K562 (cell line): ENCODE data around the gene DDOST. TPM values are rescaled to one million over a fixed set of nuclear protein-coding genes. Genes with fewer than 3 reads are reported as not detected.

Experiments used
- ATAC-seq: fragments of 200-7000 bp; cut with Tn5 transposase; 3 replicates; pipeline ENCODE4 v1.9.1; 2020; ENCODE audit warnings: moderate library complexity
- BruUV-seq: library from RNA; stranded (reverse); fragments of 400-500 nt; replicated peaks from 2 replicates; lab custom pipeline; 2021; lab: Mats Ljungman, UMichigan
- CTCF ChIA-PET: fragments of 300-600 bp; formaldehyde crosslinking; extraction: SDS; loops from one replicate; lab custom pipeline; 2021; ENCODE audit warnings: low intra/inter-chr PET ratio; lab: Yijun Ruan, JAX
- POLR2A ChIA-PET: fragments of 300-600, 350-650 bp; sonication (Branson Sonifier 250); formaldehyde crosslinking; extraction: SDS; loops from one replicate; lab custom pipeline; 2021; ENCODE audit warnings: antibody characterized with exemption, inconsistent platforms; lab: Yijun Ruan, JAX
- DNase-seq, 4 experiments: peaks; one replicate each; pipeline versions ENCODE4 v3.0.0 to v3.0.0-alpha.2; 2011 to 2018; ENCODE audit warnings: low spot score in 3 of 4, mixed read lengths in 3 of 4; ENCODE audit errors: extremely low read depth in 1 of 4
- FAIRE-seq: peaks from 2 replicates; lab custom pipeline; 2011; peaks lifted over from hg19 to GRCh38; lab: Jason Lieb, UNC
- H2AFZ ChIP-seq: 2 replicates; pipeline ENCODE4 v1.6.0; 2011; ENCODE audit warnings: low read depth, low read length, control low read depth, inconsistent platforms
- H3K27ac ChIP-seq: fragments of 200-600 bp; 3 replicates; pipeline ENCODE4 v1.8.0; 2011; ENCODE audit warnings: low read depth, mild to moderate bottlenecking, control low read depth, inconsistent platforms, low read length, moderate library complexity, mixed read lengths; ENCODE audit errors: extremely low read depth
- H3K27me3 ChIP-seq, 2 experiments: fragments of 300-600 bp in 1 of 2; 2 replicates in 1 of 2; 3 replicates in 1 of 2; pipeline versions ENCODE4 v1.6.0 to v1.8.0; 2011; ENCODE audit warnings: inconsistent platforms in 2 of 2, low read length in 2 of 2, mild to moderate bottlenecking in 1 of 2, mixed read lengths in 1 of 2, moderate library complexity in 1 of 2; ENCODE audit not compliant: control insufficient read depth in 2 of 2, insufficient read depth in 2 of 2
- H3K36me3 ChIP-seq: fragments of 300-600 bp; 3 replicates; pipeline ENCODE4 v1.8.0; 2011; ENCODE audit warnings: mild to moderate bottlenecking, low read length, inconsistent platforms; ENCODE audit not compliant: control insufficient read depth, insufficient read depth
- H3K4me1 ChIP-seq, 2 experiments: fragments of 200-600 bp in 1 of 2; replicated peaks in 1 of 2; 2 replicates in 1 of 2; 3 replicates in 1 of 2; pipeline versions ENCODE4 v1.5.1 to v1.8.0; 2011; ENCODE audit warnings: inconsistent platforms in 2 of 2, low read length in 2 of 2, mild to moderate bottlenecking in 1 of 2, mixed read lengths in 1 of 2, moderate library complexity in 1 of 2; ENCODE audit not compliant: control insufficient read depth in 2 of 2, insufficient read depth in 2 of 2
- H3K4me2 ChIP-seq: 2 replicates; pipeline ENCODE4 v1.6.1; 2011; ENCODE audit warnings: low read length, control low read depth, inconsistent platforms, mixed read lengths; ENCODE audit not compliant: insufficient read depth
- H3K4me3 ChIP-seq: fragments of 200-600 bp; sonication (generic), shearing (Covaris generic); 2 replicates; pipeline ENCODE4 v1.5.1; 2016; ENCODE audit warnings: control low read depth, inconsistent platforms
- H3K79me2 ChIP-seq: fragments of 200-600 bp; 3 replicates; pipeline ENCODE4 v1.8.0; 2011; ENCODE audit warnings: low read length, inconsistent platforms; ENCODE audit not compliant: control insufficient read depth, insufficient read depth
- H3K9ac ChIP-seq, 2 experiments: 2 replicates each; pipeline versions ENCODE4 v1.6.0 to v1.6.1; 2011; ENCODE audit warnings: low read depth in 2 of 2, low read length in 2 of 2, control low read depth in 1 of 2, inconsistent platforms in 1 of 2, mild to moderate bottlenecking in 1 of 2, mixed read lengths in 1 of 2; ENCODE audit not compliant: insufficient read depth in 1 of 2
- H3K9me1 ChIP-seq: one replicate; pipeline ENCODE4 v1.6.0; 2011; ENCODE audit warnings: inconsistent platforms, mild to moderate bottlenecking, low read length, moderate library complexity; ENCODE audit not compliant: control insufficient read depth, insufficient read depth
- H3K9me3 ChIP-seq: replicated peaks from 2 replicates; pipeline ENCODE4 v1.5.1; 2011; ENCODE audit warnings: low read depth, low read length, inconsistent platforms; ENCODE audit not compliant: control insufficient read depth, insufficient read depth
- H4K20me1 ChIP-seq: replicated peaks from 2 replicates; pipeline ENCODE4 v1.6.1; 2011; ENCODE audit warnings: low read length, inconsistent platforms, mixed read lengths; ENCODE audit not compliant: control insufficient read depth, insufficient read depth
- COPS2 ChIP-seq: fragments of 450-650 bp; conservative IDR thresholded peaks from 2 replicates; pipeline ENCODE4 v1.6.1; 2016; ENCODE audit warnings: mild to moderate bottlenecking, moderate library complexity
- CXXC5 ChIP-seq: fragments of 250-450 bp; sonication (Bioruptor Pico); IDR thresholded peaks from 2 replicates; pipeline ENCODE4 v1.8.0; 2022; ENCODE audit warnings: inconsistent platforms, mild to moderate bottlenecking, moderate library complexity
- HMGN3 ChIP-seq: IDR thresholded peaks from 2 replicates; pipeline ENCODE4 v1.6.1; 2011; ENCODE audit warnings: borderline replicate concordance, low read depth, mild to moderate bottlenecking, mixed read lengths, low read length; ENCODE audit not compliant: insufficient read length; ENCODE audit errors: extremely low read depth
- MNT ChIP-seq, 2 experiments: fragments of 450-650 bp; conservative IDR thresholded peaks; 2 replicates each; pipeline ENCODE4 v1.6.1; 2017; ENCODE audit warnings: mild to moderate bottlenecking in 2 of 2, moderate library complexity in 2 of 2
- NCOA6 ChIP-seq: fragments of 450-650 bp; IDR thresholded peaks from 2 replicates; pipeline ENCODE4 v1.6.1; 2017; ENCODE audit warnings: mild to moderate bottlenecking
- NRF1 ChIP-seq, 2 experiments: fragments of 450-650 bp; IDR thresholded peaks in 1 of 2; conservative IDR thresholded peaks in 1 of 2; 2 replicates each; pipeline ENCODE4 v1.6.1; 2014; ENCODE audit warnings: mild to moderate bottlenecking in 2 of 2
- ZNF124 ChIP-seq: sonication (generic); formaldehyde crosslinking; IDR thresholded peaks from 2 replicates; pipeline ENCODE4 v1.8.1; 2022; ENCODE audit warnings: missing genetic modification reagents
- ZNF133 ChIP-seq: fragments of 250-450 bp; sonication (Bioruptor Pico); IDR thresholded peaks from 2 replicates; pipeline ENCODE4 v1.4.0; 2020; ENCODE audit warnings: mild to moderate bottlenecking
- ZNF408 ChIP-seq: fragments of 250-450 bp; sonication (Bioruptor Pico); IDR thresholded peaks from 2 replicates; pipeline ENCODE4 v1.4.0; 2020; ENCODE audit warnings: low read depth, mild to moderate bottlenecking, moderate library complexity
- ZNF511 ChIP-seq: sonication (generic); formaldehyde crosslinking; IDR thresholded peaks from 2 replicates; pipeline ENCODE4 v1.8.0; 2022; ENCODE audit warnings: mild to moderate bottlenecking, missing genetic modification reagents
- WGBS: fragments of 100-300 bp; shearing (Covaris generic); methylation state at CpG from one replicate; pipeline ENCODE4 v1.1.6; 2016; ENCODE audit warnings: low coverage, mixed read lengths; ENCODE audit not compliant: insufficient coverage; ENCODE audit errors: missing lambda C conversion rate; 5-methylcytosine and 5-hydroxymethylcytosine counted together
- in situ Hi-C: fragments of 300-500 bp; cut with MboI; formaldehyde crosslinking; loops from 4 replicates; pipeline ENCODE4 v1.15.0; 2018; ENCODE audit warnings: inconsistent platforms, mixed read lengths
- intact Hi-C: fragments of 100-400 bp; cut with micrococcal nuclease; formaldehyde crosslinking; loops from 2 replicates; pipeline ENCODE4 v1.14.2; 2022
- polyA plus RNA-seq, 8 experiments: library from polyadenylated mRNA; depleted of rRNA in 4 of 8; stranded (reverse) in 5 of 8; unstranded in 3 of 8; fragments of >200 nt; fragmentation: Nextera tagmentation in 2 of 8; fragmentation: Illumina TruSeq in 1 of 8; extraction: Ambion mirVana in 2 of 8; extraction: Trizol in 1 of 8; gene quantifications; 2 replicates each; pipeline versions ENCODE4 v1.2.1 to v1.2.3, GENCODE V29; 2011 to 2014; ENCODE audit warnings: inconsistent platforms in 1 of 8, missing spikeins in 1 of 8
- total RNA-seq, 7 experiments: library from RNA; depleted of rRNA in 6 of 7; stranded (reverse); fragments of >200 nt in 6 of 7; fragmentation: Illumina TruSeq in 2 of 7; extraction: Trizol in 2 of 7; gene quantifications; 2 replicates each; pipeline versions ENCODE4 v1.2.1 to v1.2.3, GENCODE V29; 2011 to 2021; ENCODE audit warnings: low replicate concordance in 1 of 7

The DDOST gene
- total and polyA plus RNA-seq, 9 of the 15 experiments (the other 6 are each of a cell fraction or from before 2014, with no cell fraction given): 173 to 306 (median 222) TPM

- CTCF ChIA-PET: no interaction called here
- H3K9me3 ChIP-seq: no peaks in the 10 kb centered on the region
- H4K20me1 ChIP-seq: 0 out of 2 replicates have a peak, but pooled peaks cover 6% of the 10 kb centered on the region
- 11% methylated on average over 10 of the region's 10 CpGs for WGBS
- H3K4me3 ChIP-seq: no peak overlapping the region
- peaks cover 59 to 84% of the 10 kb centered on the region in 2 experiments for H3K27me3 ChIP-seq
- ATAC-seq: no peak
- intact Hi-C loops: no loop called here
- no peak for DNase-seq
- H3K4me2 ChIP-seq: no peak overlapping the region
- H3K79me2 ChIP-seq: no peaks in the 10 kb centered on the region
- no TSS peak for BruUV-seq
- no peak overlapping the region for H3K27ac ChIP-seq
- H2AFZ ChIP-seq: no peak overlapping the region
- TF ChIP-seq ZNF511 (CRISPR knock-in tag) (no peak), ZNF133 (CRISPR knock-in tag) (no peak)
- TF ChIP-seq, all 486 proteins: peak for 0
- Histone ChIP-seq H3K4me1 (peaks cover 0 to 27% of the 10 kb centered on the region in 2 experiments; a peak in 2 of 5 replicates), H3K9me1 (no peaks in the 10 kb centered on the region), H3K36me3 (no peaks in the 10 kb centered on the region), H3K9ac (no peak overlapping the region)
- FAIRE-seq: no peak
- POLR2A ChIA-PET: interaction anchor here (1.2 kb wide), 1 partner anchor 17 kb away, joined by 3 read pairs; no protein-coding TSS in a partner anchor
- in situ Hi-C loops: no loop called here
Measured at GRCh38 chr1:20683614-20684013, 22.4 kb upstream of the DDOST start.

- Histone ChIP-seq H3K4me3 (no peak overlapping the region), H3K9me3 (no peaks in the 10 kb centered on the region; the same call in 1 of the 2 replicates), H3K9ac (no peak overlapping the region; a peak in 1 of 4 replicates), H2AFZ (no peak overlapping the region), H3K27me3 (peaks cover 61 to 77% of the 10 kb centered on the region in 2 experiments), H3K9me1 (no peaks in the 10 kb centered on the region), H3K79me2 (no peaks in the 10 kb centered on the region), H3K4me1 (peaks cover 0 to 27% of the 10 kb centered on the region in 2 experiments; a peak in 2 of 5 replicates), H4K20me1 (0 out of 2 replicates have a peak, but pooled peaks cover 5% of the 10 kb centered on the region), H3K27ac (no peak overlapping the region), H3K4me2 (no peak overlapping the region), H3K36me3 (no peaks in the 10 kb centered on the region)
- FAIRE-seq (no peak), DNase-seq (no peak), ATAC-seq (peak; percentile 33; the same call in 1 of the 3 replicates)
- in situ Hi-C loops: no loop called here
- WGBS: 8% methylated on average over 24 of the region's 24 CpGs
- no TSS peak for BruUV-seq
- CTCF ChIA-PET: no interaction called here
- POLR2A ChIA-PET: interaction anchor here (0.6 to 1.2 kb wide), 2 partner anchors 16 to 36 kb away, joined by 3 read pairs; no protein-coding TSS in a partner anchor
- intact Hi-C loops: no loop called here
- TF ChIP-seq CXXC5: no peak
- TF ChIP-seq ZNF408 (CRISPR knock-in tag): no peak
- TF ChIP-seq MNT (conservative IDR thresholded peaks at IDR 0.05): no peak
- peak; percentile 68 for TF ChIP-seq NRF1 (conservative IDR thresholded peaks at IDR 0.05 in 1 of 2, IDR thresholded peaks at IDR 0.05 in 1 of 2)
- no peak for TF ChIP-seq COPS2
- TF ChIP-seq ZNF124 (CRISPR knock-in tag): no peak
- TF ChIP-seq HMGN3: no peak
- no peak for TF ChIP-seq NCOA6
Measured at GRCh38 chr1:20682571-20683236, 21.5 kb upstream of the DDOST start.
